Uterus (tissue), 2 donors: Measurements from ENCODE around the gene TOR1AIP2.

Source experiments
- POLR2A ChIP-seq, 2 donors: fragments of 450-650 bp; IDR thresholded peaks; one replicate each; pipeline ENCODE4 v1.6.1; 2016; ENCODE audit warnings: antibody characterized with exemption in 2 of 2, mild to moderate bottlenecking in 1 of 2, moderate library complexity in 1 of 2
- TF ChIP-seq, protein P1 (sequence below), 4 experiments: fragments of 200-600 bp in 2 of 4; fragments of 450-650 bp in 2 of 4; sonication (generic) in 2 of 4; IDR thresholded peaks; one replicate each; pipeline ENCODE4 v1.5.1; 2016 to 2019; ENCODE audit warnings: antibody characterized with exemption in 4 of 4, mild to moderate bottlenecking in 2 of 4, moderate library complexity in 1 of 4

GRCh38 chr1:179826626-179827280 lies 50.9 kb downstream of the TOR1AIP2 start:
- TF ChIP-seq, protein P1, sequence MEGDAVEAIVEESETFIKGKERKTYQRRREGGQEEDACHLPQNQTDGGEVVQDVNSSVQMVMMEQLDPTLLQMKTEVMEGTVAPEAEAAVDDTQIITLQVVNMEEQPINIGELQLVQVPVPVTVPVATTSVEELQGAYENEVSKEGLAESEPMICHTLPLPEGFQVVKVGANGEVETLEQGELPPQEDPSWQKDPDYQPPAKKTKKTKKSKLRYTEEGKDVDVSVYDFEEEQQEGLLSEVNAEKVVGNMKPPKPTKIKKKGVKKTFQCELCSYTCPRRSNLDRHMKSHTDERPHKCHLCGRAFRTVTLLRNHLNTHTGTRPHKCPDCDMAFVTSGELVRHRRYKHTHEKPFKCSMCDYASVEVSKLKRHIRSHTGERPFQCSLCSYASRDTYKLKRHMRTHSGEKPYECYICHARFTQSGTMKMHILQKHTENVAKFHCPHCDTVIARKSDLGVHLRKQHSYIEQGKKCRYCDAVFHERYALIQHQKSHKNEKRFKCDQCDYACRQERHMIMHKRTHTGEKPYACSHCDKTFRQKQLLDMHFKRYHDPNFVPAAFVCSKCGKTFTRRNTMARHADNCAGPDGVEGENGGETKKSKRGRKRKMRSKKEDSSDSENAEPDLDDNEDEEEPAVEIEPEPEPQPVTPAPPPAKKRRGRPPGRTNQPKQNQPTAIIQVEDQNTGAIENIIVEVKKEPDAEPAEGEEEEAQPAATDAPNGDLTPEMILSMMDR (IDR thresholded peaks at IDR 0.05): no peak
- no peak for TF ChIP-seq POLR2A (IDR thresholded peaks at IDR 0.05)
